SK-N-SH (cell line): ENCODE data around the gene ASCC2. TPM values are rescaled to one million over a fixed set of nuclear protein-coding genes. Genes with fewer than 3 reads are reported as not detected.

Source experiments
- CTCF ChIA-PET: fragments of 300-600, 350-600 bp; formaldehyde crosslinking; extraction: SDS; loops from one replicate; lab custom pipeline; 2021; lab: Yijun Ruan, JAX
- POLR2A ChIA-PET: fragments of 350-600 bp; sonication (Branson Sonifier 250); formaldehyde crosslinking; extraction: SDS; loops from one replicate; lab custom pipeline; 2020; ENCODE audit warnings: antibody characterized with exemption, inconsistent platforms; lab: Yijun Ruan, JAX
- DNase-seq: peaks from one replicate; pipeline ENCODE4 v3.0.0; 2012
- H2AFZ ChIP-seq: fragments of 200-600 bp; sonication (generic); 2 replicates; pipeline ENCODE4 v1.8.1; 2016; ENCODE audit warnings: antibody characterized with exemption, mild to moderate bottlenecking, low read depth
- H3F3A ChIP-seq: fragments of 200-600 bp; sonication (generic); replicated peaks from 2 replicates; pipeline ENCODE3; 2016; ENCODE audit warnings: antibody characterized with exemption, mild to moderate bottlenecking; ENCODE audit not compliant: insufficient read depth
- H3K27ac ChIP-seq, 2 experiments: fragments of 200-500 bp in 1 of 2; fragments of 200-600 bp in 1 of 2; sonication (Bioruptor generic) in 1 of 2; sonication (generic), shearing (Covaris generic) in 1 of 2; 2 replicates each; pipeline versions ENCODE4 v1.5.1 to v1.6.1; 2014 to 2016; ENCODE audit warnings: low read depth in 2 of 2, inconsistent platforms in 1 of 2, low read length in 1 of 2, mild to moderate bottlenecking in 1 of 2, mixed read lengths in 1 of 2
- H3K27me3 ChIP-seq: fragments of 200-600 bp; sonication (generic), shearing (Covaris generic); 2 replicates; pipeline ENCODE4 v1.6.1; 2016; ENCODE audit warnings: mixed run types; ENCODE audit not compliant: insufficient read depth
- H3K36me3 ChIP-seq, 2 experiments: fragments of 200-500 bp in 1 of 2; fragments of 200-600 bp in 1 of 2; sonication (Bioruptor generic) in 1 of 2; sonication (generic) in 1 of 2; replicated peaks in 1 of 2; 2 replicates each; pipeline versions ENCODE3 to v1.5.1; 2014 to 2016; ENCODE audit warnings: low read length in 1 of 2, mild to moderate bottlenecking in 1 of 2; ENCODE audit not compliant: insufficient read depth in 2 of 2, control insufficient read depth in 1 of 2
- H3K4me1 ChIP-seq, 2 experiments: fragments of 200-500 bp in 1 of 2; fragments of 200-600 bp in 1 of 2; sonication (Bioruptor generic) in 1 of 2; sonication (generic), shearing (Covaris generic) in 1 of 2; 2 replicates each; pipeline versions ENCODE4 v1.5.1 to v1.6.1; 2014 to 2016; ENCODE audit warnings: low read depth in 1 of 2, low read length in 1 of 2, mixed run types in 1 of 2; ENCODE audit not compliant: insufficient read depth in 2 of 2, control insufficient read depth in 1 of 2
- H3K4me2 ChIP-seq: fragments of 200-600 bp; sonication (generic), shearing (Covaris generic); 2 replicates; pipeline ENCODE4 v1.6.1; 2017; ENCODE audit warnings: mixed run types
- H3K4me3 ChIP-seq, 2 experiments: fragments of 200-500 bp in 1 of 2; fragments of 200-600 bp in 1 of 2; sonication (Bioruptor generic) in 1 of 2; sonication (generic), shearing (Covaris generic) in 1 of 2; 2 replicates each; pipeline versions ENCODE4 v1.5.1 to v1.8.1; 2014 to 2016; ENCODE audit warnings: low read depth in 2 of 2, inconsistent platforms in 1 of 2, low read length in 1 of 2, mild to moderate bottlenecking in 1 of 2, mixed read lengths in 1 of 2, moderate library complexity in 1 of 2
- H3K79me2 ChIP-seq: fragments of 200-600 bp; sonication (generic); 2 replicates; pipeline ENCODE4 v1.8.1; 2017; ENCODE audit warnings: mild to moderate bottlenecking; ENCODE audit not compliant: insufficient read depth
- H3K9ac ChIP-seq: fragments of 200-600 bp; sonication (generic); 2 replicates; pipeline ENCODE4 v1.6.1; 2017; ENCODE audit warnings: mixed run types
- H3K9me2 ChIP-seq: fragments of 200-600 bp; sonication (generic); 2 replicates; pipeline ENCODE4 v1.6.1; 2017; ENCODE audit warnings: mixed run types
- H3K9me3 ChIP-seq: fragments of 200-600 bp; sonication (generic); 2 replicates; pipeline ENCODE4 v1.6.1; 2017; ENCODE audit warnings: mixed run types, mild to moderate bottlenecking, moderate library complexity
- H4K20me1 ChIP-seq: fragments of 200-600 bp; sonication (generic); 2 replicates; pipeline ENCODE4 v1.6.1; 2017; ENCODE audit warnings: mild to moderate bottlenecking, mixed run types; ENCODE audit not compliant: insufficient read depth
- ELF1 ChIP-seq: IDR thresholded peaks from 2 replicates; pipeline ENCODE4 v1.4.0; 2012
- EZH2phosphoT487 ChIP-seq: fragments of 200-600 bp; sonication (generic); IDR thresholded peaks from 2 replicates; pipeline ENCODE4 v1.6.1; 2017; ENCODE audit warnings: low read depth, mixed run types, mild to moderate bottlenecking, antibody characterized with exemption, moderate library complexity, borderline replicate concordance
- FOSL2 ChIP-seq: IDR thresholded peaks from 2 replicates; pipeline ENCODE4 v1.4.0; 2012; ENCODE audit warnings: low read depth, mild to moderate bottlenecking, moderate library complexity, borderline replicate concordance
- FOXJ3 ChIP-seq: sonication (generic); formaldehyde crosslinking; IDR thresholded peaks from 2 replicates; pipeline ENCODE4 v1.5.1; 2020; ENCODE audit warnings: mild to moderate bottlenecking, missing genetic modification reagents
- FOXM1 ChIP-seq: IDR thresholded peaks from 2 replicates; pipeline ENCODE4 v1.4.0; 2012; ENCODE audit warnings: low read depth, mild to moderate bottlenecking
- NFIC ChIP-seq: IDR thresholded peaks from 2 replicates; pipeline ENCODE4 v1.4.0; 2012; ENCODE audit warnings: borderline replicate concordance
- POLR2AphosphoS5 ChIP-seq: IDR thresholded peaks from 2 replicates; pipeline ENCODE4 v1.6.1; 2012; ENCODE audit warnings: low read depth, low read length
- RAD21 ChIP-seq: IDR thresholded peaks from 2 replicates; pipeline ENCODE4 v1.6.1; 2012; ENCODE audit warnings: mild to moderate bottlenecking, low read length
- RFX5 ChIP-seq: IDR thresholded peaks from 2 replicates; pipeline ENCODE4 v1.6.1; 2012; ENCODE audit warnings: mild to moderate bottlenecking, improper control_type of control experiment, low read length
- RXRA ChIP-seq: IDR thresholded peaks from 2 replicates; pipeline ENCODE4 v1.4.0; 2012; ENCODE audit warnings: low read depth, mild to moderate bottlenecking, borderline replicate concordance
- SIN3A ChIP-seq: IDR thresholded peaks from 2 replicates; pipeline ENCODE4 v1.6.1; 2012; ENCODE audit warnings: low read depth, mild to moderate bottlenecking, low read length, moderate library complexity, borderline replicate concordance
- SMC3 ChIP-seq: IDR thresholded peaks from 2 replicates; pipeline ENCODE4 v1.6.1; 2012; ENCODE audit warnings: low read depth, low read length, improper control_type of control experiment
- TAF1 ChIP-seq: IDR thresholded peaks from 2 replicates; pipeline ENCODE4 v1.6.1; 2012; ENCODE audit warnings: low read depth, mild to moderate bottlenecking, low read length, moderate library complexity, borderline replicate concordance
- TCF12 ChIP-seq: IDR thresholded peaks from 2 replicates; pipeline ENCODE4 v1.4.0; 2012
- TEAD4 ChIP-seq: IDR thresholded peaks from 2 replicates; pipeline ENCODE4 v1.4.0; 2012; ENCODE audit warnings: mild to moderate bottlenecking, borderline replicate concordance; ENCODE audit not compliant: insufficient read depth
- YY1 ChIP-seq: IDR thresholded peaks from 2 replicates; pipeline ENCODE4 v1.4.0; 2012; ENCODE audit warnings: low read depth, mild to moderate bottlenecking
- WGBS: methylation state at CpG from one replicate; pipeline ENCODE4 v1.1.6; 2017; ENCODE audit warnings: low lambda C conversion rate; 5-methylcytosine and 5-hydroxymethylcytosine counted together
- polyA plus RNA-seq, 3 experiments: library from polyadenylated mRNA; depleted of rRNA; stranded (reverse); fragments of >200 nt; gene quantifications; 2 replicates each; pipeline ENCODE4 v1.2.3, GENCODE V29; 2012
- TF ChIP-seq, protein P1 (sequence below): fragments of 150-350 bp; IDR thresholded peaks from 2 replicates; pipeline ENCODE4 v1.6.1; 2016; ENCODE audit warnings: mild to moderate bottlenecking, low read depth, low read length
- TF ChIP-seq, protein P2 (sequence below): IDR thresholded peaks from 2 replicates; pipeline ENCODE4; 2012
- TF ChIP-seq, protein P3 (sequence below): fragments of 200-600 bp; sonication (generic); IDR thresholded peaks from 2 replicates; pipeline ENCODE4 v1.6.1; 2017; ENCODE audit warnings: antibody characterized with exemption, mild to moderate bottlenecking, moderate library complexity
- TF ChIP-seq, protein P4 (sequence below): IDR thresholded peaks from 2 replicates; pipeline ENCODE4 v1.6.1; 2012; ENCODE audit warnings: mild to moderate bottlenecking, low read depth, low read length, moderate library complexity

Gene ASCC2
- polyA plus RNA-seq, 1 of the 3 experiments (the other 2 are of a cell fraction) = 82.0 TPM

DNA sequence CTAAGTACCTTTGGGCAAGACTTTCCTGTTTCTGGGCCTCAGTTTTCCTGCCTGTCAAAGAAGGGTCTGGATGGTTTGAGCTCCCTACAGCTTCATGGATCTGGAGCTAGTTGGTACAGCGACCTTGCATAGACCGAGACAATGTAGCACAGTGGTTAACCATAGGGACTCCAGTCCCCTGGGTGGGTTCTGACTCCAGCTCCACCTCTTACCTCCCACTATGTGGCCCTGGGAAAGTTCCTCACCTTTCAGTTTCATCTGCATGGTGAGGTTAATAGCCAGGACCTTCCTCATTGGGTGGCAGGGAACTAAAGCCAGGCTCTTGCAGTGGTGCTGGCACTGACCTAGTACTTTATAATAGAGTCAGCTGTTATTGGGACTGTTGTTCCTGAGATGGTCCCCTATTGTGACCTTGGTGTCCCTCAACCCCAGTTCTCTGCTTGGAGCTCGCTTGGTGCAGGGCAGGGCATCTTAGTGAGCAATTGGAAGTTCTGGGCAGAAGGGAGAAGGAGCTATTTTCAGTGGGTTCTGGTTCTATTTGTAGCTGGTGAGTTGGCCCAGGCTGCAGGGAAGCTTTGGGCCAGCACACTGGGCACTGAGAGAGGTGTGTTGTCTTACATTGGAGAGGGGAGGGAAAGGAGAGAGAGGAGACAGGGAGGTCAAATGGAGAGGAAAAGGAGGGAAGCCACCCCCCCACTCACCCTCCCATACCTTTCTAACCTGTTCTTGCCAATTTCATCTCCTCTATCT is 34.2 kb upstream of the ASCC2 start:
- Histone ChIP-seq H2AFZ (no peak overlapping the region), H3K9me2 (no peaks in the 10 kb centered on the region), H3K9me3 (no peaks in the 10 kb centered on the region), H4K20me1 (no peaks in the 10 kb centered on the region), H3K36me3 (no peaks in the 10 kb centered on the region), H3K79me2 (no peaks in the 10 kb centered on the region), H3F3A (no peaks in the 10 kb centered on the region), H3K27ac (no peak overlapping the region), H3K4me2 (no peak overlapping the region), H3K27me3 (no peaks in the 10 kb centered on the region), H3K4me3 (no peak overlapping the region), H3K4me1 (peaks cover 0 to 3% of the 10 kb centered on the region in 2 experiments; a peak in 1 of 4 replicates), H3K9ac (no peak overlapping the region)
- 82% methylated on average over 3 of the region's 3 CpGs for WGBS
- ChIA-PET CTCF (interaction anchor here (1.3 to 2.1 kb wide), 3 partner anchors 10 to 217 kb away, joined by 5 to 7 read pairs (median 6); no protein-coding TSS in a partner anchor), POLR2A (no interaction called here)
- TF ChIP-seq EZH2phosphoT487 (no peak), FOXM1 (no peak), NFIC (no peak), TCF12 (no peak), POLR2AphosphoS5 (no peak), RAD21 (no peak), RXRA (no peak), FOSL2 (no peak), TEAD4 (no peak), TAF1 (no peak), SIN3A (no peak)
- TF ChIP-seq, protein P1, sequence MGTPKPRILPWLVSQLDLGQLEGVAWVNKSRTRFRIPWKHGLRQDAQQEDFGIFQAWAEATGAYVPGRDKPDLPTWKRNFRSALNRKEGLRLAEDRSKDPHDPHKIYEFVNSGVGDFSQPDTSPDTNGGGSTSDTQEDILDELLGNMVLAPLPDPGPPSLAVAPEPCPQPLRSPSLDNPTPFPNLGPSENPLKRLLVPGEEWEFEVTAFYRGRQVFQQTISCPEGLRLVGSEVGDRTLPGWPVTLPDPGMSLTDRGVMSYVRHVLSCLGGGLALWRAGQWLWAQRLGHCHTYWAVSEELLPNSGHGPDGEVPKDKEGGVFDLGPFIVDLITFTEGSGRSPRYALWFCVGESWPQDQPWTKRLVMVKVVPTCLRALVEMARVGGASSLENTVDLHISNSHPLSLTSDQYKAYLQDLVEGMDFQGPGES = no peak
- TF ChIP-seq, protein P2, sequence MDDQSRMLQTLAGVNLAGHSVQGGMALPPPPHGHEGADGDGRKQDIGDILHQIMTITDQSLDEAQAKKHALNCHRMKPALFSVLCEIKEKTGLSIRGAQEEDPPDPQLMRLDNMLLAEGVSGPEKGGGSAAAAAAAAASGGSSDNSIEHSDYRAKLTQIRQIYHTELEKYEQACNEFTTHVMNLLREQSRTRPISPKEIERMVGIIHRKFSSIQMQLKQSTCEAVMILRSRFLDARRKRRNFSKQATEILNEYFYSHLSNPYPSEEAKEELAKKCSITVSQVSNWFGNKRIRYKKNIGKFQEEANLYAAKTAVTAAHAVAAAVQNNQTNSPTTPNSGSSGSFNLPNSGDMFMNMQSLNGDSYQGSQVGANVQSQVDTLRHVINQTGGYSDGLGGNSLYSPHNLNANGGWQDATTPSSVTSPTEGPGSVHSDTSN = no peak
- no peak for DNase-seq

DNA sequence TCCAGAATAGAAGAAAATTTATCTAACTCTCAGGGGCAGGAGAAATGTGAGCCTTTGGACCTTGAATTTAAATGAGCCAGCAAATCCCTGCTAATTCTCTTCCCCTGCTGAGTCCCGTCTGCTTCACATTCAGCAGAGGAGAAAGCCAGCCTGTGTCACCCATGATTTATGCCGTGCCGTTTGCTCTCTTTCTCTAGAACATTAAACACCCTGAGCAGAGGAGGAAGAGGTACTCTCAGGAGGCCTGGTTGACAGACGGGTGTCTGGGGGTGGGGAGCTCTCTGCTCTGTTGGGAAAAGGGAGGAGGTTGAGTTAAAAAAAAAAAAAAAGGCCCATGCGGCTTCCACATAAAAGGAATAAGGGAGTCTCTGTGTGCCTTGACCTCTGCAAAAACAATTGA is 33.6 kb upstream of the ASCC2 start:
- H3K9me2 ChIP-seq = no peaks in the 10 kb centered on the region
- H3K36me3 ChIP-seq = no peaks in the 10 kb centered on the region
- ChIA-PET POLR2A (no interaction called here), CTCF (interaction anchor here (1.3 to 1.7 kb wide), 2 partner anchors 10 to 133 kb away, joined by 5 to 7 read pairs; no protein-coding TSS in a partner anchor)
- H3K27ac ChIP-seq = no peak overlapping the region
- H2AFZ ChIP-seq = no peak overlapping the region
- WGBS = 93% methylated on average over 5 of the region's 5 CpGs
- H3K4me1 ChIP-seq = peaks cover 0 to 3% of the 10 kb centered on the region in 2 experiments; a peak in 1 of 4 replicates
- H3K27me3 ChIP-seq = no peaks in the 10 kb centered on the region
- H3K9ac ChIP-seq = no peak overlapping the region
- no peak overlapping the region for H3K4me2 ChIP-seq
- no peaks in the 10 kb centered on the region for H3K79me2 ChIP-seq
- no peaks in the 10 kb centered on the region for H4K20me1 ChIP-seq
- no peak for DNase-seq
- H3F3A ChIP-seq = no peaks in the 10 kb centered on the region
- no peaks in the 10 kb centered on the region for H3K9me3 ChIP-seq
- H3K4me3 ChIP-seq = no peak overlapping the region
- no peak for TF ChIP-seq FOXM1
- no peak for TF ChIP-seq FOXJ3 (CRISPR knock-in tag)
- TF ChIP-seq, protein P3, sequence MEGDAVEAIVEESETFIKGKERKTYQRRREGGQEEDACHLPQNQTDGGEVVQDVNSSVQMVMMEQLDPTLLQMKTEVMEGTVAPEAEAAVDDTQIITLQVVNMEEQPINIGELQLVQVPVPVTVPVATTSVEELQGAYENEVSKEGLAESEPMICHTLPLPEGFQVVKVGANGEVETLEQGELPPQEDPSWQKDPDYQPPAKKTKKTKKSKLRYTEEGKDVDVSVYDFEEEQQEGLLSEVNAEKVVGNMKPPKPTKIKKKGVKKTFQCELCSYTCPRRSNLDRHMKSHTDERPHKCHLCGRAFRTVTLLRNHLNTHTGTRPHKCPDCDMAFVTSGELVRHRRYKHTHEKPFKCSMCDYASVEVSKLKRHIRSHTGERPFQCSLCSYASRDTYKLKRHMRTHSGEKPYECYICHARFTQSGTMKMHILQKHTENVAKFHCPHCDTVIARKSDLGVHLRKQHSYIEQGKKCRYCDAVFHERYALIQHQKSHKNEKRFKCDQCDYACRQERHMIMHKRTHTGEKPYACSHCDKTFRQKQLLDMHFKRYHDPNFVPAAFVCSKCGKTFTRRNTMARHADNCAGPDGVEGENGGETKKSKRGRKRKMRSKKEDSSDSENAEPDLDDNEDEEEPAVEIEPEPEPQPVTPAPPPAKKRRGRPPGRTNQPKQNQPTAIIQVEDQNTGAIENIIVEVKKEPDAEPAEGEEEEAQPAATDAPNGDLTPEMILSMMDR = no peak
- TF ChIP-seq ELF1 = no peak
- TF ChIP-seq NFIC = no peak
- TF ChIP-seq POLR2AphosphoS5 = no peak
- no peak for TF ChIP-seq SMC3
- TF ChIP-seq, protein P4, sequence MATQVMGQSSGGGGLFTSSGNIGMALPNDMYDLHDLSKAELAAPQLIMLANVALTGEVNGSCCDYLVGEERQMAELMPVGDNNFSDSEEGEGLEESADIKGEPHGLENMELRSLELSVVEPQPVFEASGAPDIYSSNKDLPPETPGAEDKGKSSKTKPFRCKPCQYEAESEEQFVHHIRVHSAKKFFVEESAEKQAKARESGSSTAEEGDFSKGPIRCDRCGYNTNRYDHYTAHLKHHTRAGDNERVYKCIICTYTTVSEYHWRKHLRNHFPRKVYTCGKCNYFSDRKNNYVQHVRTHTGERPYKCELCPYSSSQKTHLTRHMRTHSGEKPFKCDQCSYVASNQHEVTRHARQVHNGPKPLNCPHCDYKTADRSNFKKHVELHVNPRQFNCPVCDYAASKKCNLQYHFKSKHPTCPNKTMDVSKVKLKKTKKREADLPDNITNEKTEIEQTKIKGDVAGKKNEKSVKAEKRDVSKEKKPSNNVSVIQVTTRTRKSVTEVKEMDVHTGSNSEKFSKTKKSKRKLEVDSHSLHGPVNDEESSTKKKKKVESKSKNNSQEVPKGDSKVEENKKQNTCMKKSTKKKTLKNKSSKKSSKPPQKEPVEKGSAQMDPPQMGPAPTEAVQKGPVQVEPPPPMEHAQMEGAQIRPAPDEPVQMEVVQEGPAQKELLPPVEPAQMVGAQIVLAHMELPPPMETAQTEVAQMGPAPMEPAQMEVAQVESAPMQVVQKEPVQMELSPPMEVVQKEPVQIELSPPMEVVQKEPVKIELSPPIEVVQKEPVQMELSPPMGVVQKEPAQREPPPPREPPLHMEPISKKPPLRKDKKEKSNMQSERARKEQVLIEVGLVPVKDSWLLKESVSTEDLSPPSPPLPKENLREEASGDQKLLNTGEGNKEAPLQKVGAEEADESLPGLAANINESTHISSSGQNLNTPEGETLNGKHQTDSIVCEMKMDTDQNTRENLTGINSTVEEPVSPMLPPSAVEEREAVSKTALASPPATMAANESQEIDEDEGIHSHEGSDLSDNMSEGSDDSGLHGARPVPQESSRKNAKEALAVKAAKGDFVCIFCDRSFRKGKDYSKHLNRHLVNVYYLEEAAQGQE = no peak
- no peak for TF ChIP-seq TEAD4
- no peak for TF ChIP-seq RFX5
- TF ChIP-seq TAF1 = no peak
- TF ChIP-seq YY1 = no peak
